ENCODE results near the gene ZNF341.
"Not testable (repeated sequence)": the region's sequence is repeated elsewhere in the genome, so short reads cannot be mapped to it uniquely, and the experiment has no call there.

The ZNF341 gene

GRCh38 chr20:33744773-33745385 lies 13.1 kb downstream of the ZNF341 start:
- DNase-seq (ENCODE audit: low read depth) = no peak
- no peak for TF ChIP-seq CTCF (conservative IDR thresholded peaks at IDR 0.05; ENCODE audit: low read length)
- no peak overlapping the region for H3K4me3 ChIP-seq (ENCODE audit: low read length)

GRCh38 chr20:33746325-33746998 lies 14.7 kb downstream of the ZNF341 start:
- H3K4me3 ChIP-seq (ENCODE audit: low read length) = no peak overlapping the region
- TF ChIP-seq CTCF (conservative IDR thresholded peaks at IDR 0.05; ENCODE audit: low read length) = no peak
- no peak for DNase-seq (ENCODE audit: low read depth)

- DNase-seq (ENCODE audit: low read depth) = no peak
- TF ChIP-seq CTCF (conservative IDR thresholded peaks at IDR 0.05; ENCODE audit: low read length) = no peak
- H3K4me3 ChIP-seq (ENCODE audit: low read length) = no peak overlapping the region
Observed at GRCh38 chr20:33751775-33752174, 20.0 kb downstream of the ZNF341 start.

- H3K4me3 ChIP-seq (ENCODE audit: low read length) = no peak overlapping the region
- no peak for TF ChIP-seq CTCF (conservative IDR thresholded peaks at IDR 0.05; ENCODE audit: low read length)
- DNase-seq (ENCODE audit: low read depth) = no peak
Observed at GRCh38 chr20:33753143-33753542, 21.3 kb downstream of the ZNF341 start.

GRCh38 chr20:33753763-33754162 lies 22.0 kb downstream of the ZNF341 start:
- DNase-seq (ENCODE audit: low read depth) = no peak
- TF ChIP-seq CTCF (conservative IDR thresholded peaks at IDR 0.05; ENCODE audit: low read length) = no peak
- no peak overlapping the region for H3K4me3 ChIP-seq (ENCODE audit: low read length)

GRCh38 chr20:33755936-33756490 lies 24.2 kb downstream of the ZNF341 start:
- DNase-seq (ENCODE audit: low read depth) = not testable (repeated sequence)

GRCh38 chr20:33757046-33757445 lies 25.2 kb downstream of the ZNF341 start:
- DNase-seq (ENCODE audit: low read depth) = no peak
- no peak for TF ChIP-seq CTCF (conservative IDR thresholded peaks at IDR 0.05; ENCODE audit: low read length)
- no peak overlapping the region for H3K4me3 ChIP-seq (ENCODE audit: low read length)

More at GRCh38 chr20:33755936-33756490, 24.2 kb downstream of the ZNF341 start:
- not testable (repeated sequence) for H3K4me3 ChIP-seq (ENCODE audit: low read length)

Data from AG10803 (cell line).